B cell (primary cell): ENCODE results near the gene SYCP3. TPM values are rescaled to one million over a fixed set of nuclear protein-coding genes. Genes with fewer than 3 reads are reported as not detected.
"Not testable (repeated sequence)": the region's sequence is repeated elsewhere in the genome, so short reads cannot be mapped to it uniquely, and the experiment has no call there.

Experiments used
- ATAC-seq: fragments of 200-7000 bp; cut with Tn5 transposase; one replicate; pipeline ENCODE4 v1.10.0; 2021; ENCODE audit warnings: low read depth, mild to moderate bottlenecking, moderate number of reproducible peaks, moderate library complexity
- CTCF ChIA-PET: fragments of 350-600 bp; sonication (Branson Sonifier 250); formaldehyde crosslinking; loops from one replicate; lab custom pipeline; 2021; ENCODE audit warnings: antibody characterized with exemption, inconsistent platforms; lab: Charles Lee
- POLR2A ChIA-PET: fragments of 350-600 bp; sonication (Branson Sonifier 250); formaldehyde crosslinking; loops from one replicate; lab custom pipeline; 2021; ENCODE audit warnings: antibody characterized with exemption; lab: Charles Lee
- DNase-seq: peaks from one replicate; pipeline ENCODE4 v3.0.0; 2013
- H2AFZ ChIP-seq: 2 replicates; pipeline ENCODE4 v1.6.1; 2012; ENCODE audit warnings: mild to moderate bottlenecking, low read depth, low read length; ENCODE audit not compliant: insufficient read depth, poor library complexity, severe bottlenecking
- H3K27ac ChIP-seq, 2 donors: 1 replicate in 1 of 2; 2 replicates in 1 of 2; pipeline ENCODE4 v1.5.1; 2012 to 2013; ENCODE audit warnings: low read length in 2 of 2, mild to moderate bottlenecking in 2 of 2, moderate library complexity in 1 of 2
- H3K27me3 ChIP-seq, 4 experiments: fragments of 200-600 bp in 1 of 4; sonication (generic) in 1 of 4; replicated peaks in 1 of 4; 1 replicate in 2 of 4; 2 replicates in 2 of 4; pipeline versions ENCODE4 v1.6.1 to v1.7.0; 2013 to 2016; ENCODE audit warnings: low read length in 3 of 4, mild to moderate bottlenecking in 2 of 4, mixed read lengths in 1 of 4, moderate library complexity in 1 of 4; ENCODE audit not compliant: insufficient read depth in 4 of 4, control insufficient read depth in 3 of 4; ENCODE audit errors: control extremely low read depth in 1 of 4
- H3K36me3 ChIP-seq, 2 experiments: replicated peaks in 1 of 2; 1 replicate in 1 of 2; 2 replicates in 1 of 2; pipeline versions ENCODE4 v1.6.1 to v1.7.1; 2013; ENCODE audit warnings: low read length in 1 of 2; ENCODE audit not compliant: insufficient read depth in 2 of 2, control insufficient read depth in 1 of 2; ENCODE audit errors: control extremely low read depth in 1 of 2, extremely low read depth in 1 of 2
- H3K4me1 ChIP-seq, 2 donors: fragments of 200-600 bp in 1 of 2; sonication (generic) in 1 of 2; 1 replicate in 1 of 2; 2 replicates in 1 of 2; pipeline versions ENCODE4 v1.5.1 to v1.6.1; 2013 to 2017; ENCODE audit warnings: low read length in 2 of 2; ENCODE audit not compliant: control insufficient read depth in 2 of 2, insufficient read depth in 2 of 2
- H3K4me2 ChIP-seq: replicated peaks from 2 replicates; pipeline ENCODE3; 2012; ENCODE audit warnings: mild to moderate bottlenecking, low read depth, low read length; ENCODE audit not compliant: poor library complexity, severe bottlenecking
- H3K4me3 ChIP-seq, 5 experiments: fragments of 200-600 bp in 1 of 5; sonication (generic) in 1 of 5; 1 replicate in 3 of 5; 2 replicates in 2 of 5; pipeline versions ENCODE4 v1.5.1 to v1.7.0; 2011 to 2016; ENCODE audit warnings: low read length in 4 of 5, mild to moderate bottlenecking in 4 of 5, low read depth in 2 of 5, control low read depth in 1 of 5, moderate library complexity in 1 of 5; ENCODE audit not compliant: insufficient read depth in 1 of 5; ENCODE audit errors: control extremely low read depth in 1 of 5, extremely low read depth in 1 of 5
- H3K79me2 ChIP-seq: fragments of 200-600 bp; sonication (generic); one replicate; pipeline ENCODE4 v1.6.0; 2016; ENCODE audit warnings: low read length; ENCODE audit not compliant: control insufficient read depth, insufficient read depth
- H3K9ac ChIP-seq: fragments of 200-600 bp; sonication (generic); 2 replicates; pipeline ENCODE4 v1.6.1; 2017; ENCODE audit warnings: mild to moderate bottlenecking, low read length, moderate library complexity
- H3K9me3 ChIP-seq, 3 donors: one replicate each; pipeline versions ENCODE4 v1.6.1 to v1.7.1; 2013; ENCODE audit warnings: low read length in 2 of 3; ENCODE audit not compliant: control insufficient read depth in 2 of 3, insufficient read depth in 1 of 3; ENCODE audit errors: control extremely low read depth in 1 of 3
- H4K20me1 ChIP-seq: 2 replicates; pipeline ENCODE4 v1.6.0; 2012; ENCODE audit warnings: mild to moderate bottlenecking, low read length; ENCODE audit not compliant: insufficient read depth, control insufficient read depth, poor library complexity, severe bottlenecking
- H3K27ac Mint-ChIP-seq: one replicate; pipeline ENCODE4 v1.8.0; 2021; ENCODE audit warnings: mixed read lengths
- H3K27me3 Mint-ChIP-seq: one replicate; pipeline ENCODE4 v1.8.0; 2021; ENCODE audit warnings: mixed read lengths
- H3K4me1 Mint-ChIP-seq: one replicate; pipeline ENCODE4 v1.8.0; 2021; ENCODE audit warnings: mixed read lengths
- H3K4me3 Mint-ChIP-seq: one replicate; pipeline ENCODE4 v1.8.0; 2021; ENCODE audit warnings: mixed read lengths
- H3K9me3 Mint-ChIP-seq: one replicate; pipeline ENCODE4 v1.8.0; 2022; ENCODE audit warnings: mixed read lengths; ENCODE audit not compliant: insufficient read depth
- CTCF ChIP-seq: fragments of 200-600 bp; IDR thresholded peaks from one replicate; pipeline ENCODE4 v1.8.0; 2022; ENCODE audit warnings: antibody characterized with exemption, mild to moderate bottlenecking
- EZH2 ChIP-seq: IDR thresholded peaks from 2 replicates; pipeline ENCODE4 v1.6.1; 2012; ENCODE audit warnings: borderline replicate concordance, low read depth, mild to moderate bottlenecking, moderate library complexity, low read length; ENCODE audit not compliant: insufficient read depth, poor library complexity, severe bottlenecking
- WGBS: methylation state at CpG from one replicate; pipeline ENCODE4 v1.1.5; 2013; ENCODE audit warnings: missing lambda C conversion rate; ENCODE audit not compliant: insufficient coverage; 5-methylcytosine and 5-hydroxymethylcytosine counted together
- intact Hi-C: fragments of 100-400 bp; cut with micrococcal nuclease; formaldehyde crosslinking; loops from one replicate; pipeline ENCODE4 v1.10.0; 2022
- polyA plus RNA-seq: library from polyadenylated mRNA; depleted of rRNA; stranded (reverse); fragments of >200 nt; gene quantifications from 2 replicates; pipeline ENCODE4 v1.2.3, GENCODE V29; 2012
- total RNA-seq, 2 donors: library from RNA; stranded (reverse); fragments of 120-200 nt in 1 of 2; gene quantifications; 1 replicate in 1 of 2; 2 replicates in 1 of 2; pipeline versions ENCODE4 v1.2.3 to v1.2.4, GENCODE V29; 2013 to 2022

Gene SYCP3
- total and polyA plus RNA-seq, 2 donors (not counting 1 experiment from before 2014, with no cell fraction given): 0.04 to 0.12 TPM

- H3K27ac Mint-ChIP-seq: no peak overlapping the region
- TF ChIP-seq CTCF (no peak), EZH2 (no peak)
- Histone ChIP-seq H3K9ac (no peak overlapping the region), H3K4me2 (no peak overlapping the region), H3K27me3 (peaks cover 0 to 4% (median 0%) of the 10 kb centered on the region in 4 experiments), H3K4me1 (no peaks in the 10 kb centered on the region), H3K79me2 (no peaks in the 10 kb centered on the region), H3K4me3 (no peak overlapping the region), H3K9me3 (no peaks in the 10 kb centered on the region), H3K36me3 (no peaks in the 10 kb centered on the region), H2AFZ (no peak overlapping the region), H3K27ac (no peak overlapping the region), H4K20me1 (no peaks in the 10 kb centered on the region)
- CTCF ChIA-PET: no interaction called here
- intact Hi-C loops: no loop called here
- POLR2A ChIA-PET: no interaction called here
- DNase-seq (no peak), ATAC-seq (no peak)
- H3K4me1 Mint-ChIP-seq: no peaks in the 10 kb centered on the region
- H3K4me3 Mint-ChIP-seq: no peak overlapping the region
- H3K27me3 Mint-ChIP-seq: peaks cover 10% of the 10 kb centered on the region
- WGBS: no CpG with 5 or more reads among the region's 1 CpG
- H3K9me3 Mint-ChIP-seq: no peaks in the 10 kb centered on the region
Measured at GRCh38 chr12:101685092-101685491, 54.2 kb downstream of the SYCP3 start.

- POLR2A ChIA-PET, H3K27ac ChIP-seq, H3K9ac ChIP-seq, H3K9me3 ChIP-seq, H3K4me2 ChIP-seq, H4K20me1 ChIP-seq, H3K79me2 ChIP-seq, H3K36me3 ChIP-seq, ATAC-seq, H3K4me1 ChIP-seq, H3K27me3 Mint-ChIP-seq, H3K4me3 Mint-ChIP-seq, DNase-seq, H3K27me3 ChIP-seq, H3K27ac Mint-ChIP-seq, H2AFZ ChIP-seq, H3K9me3 Mint-ChIP-seq, H3K4me3 ChIP-seq, H3K4me1 Mint-ChIP-seq: not testable (repeated sequence)
- 94% methylated on average over 5 of the region's 6 CpGs for WGBS
- intact Hi-C loops: loop anchor here (5.0 kb wide), 1 partner anchor 34 kb away; no protein-coding TSS in a partner anchor
- CTCF ChIA-PET: interaction anchor here (1.1 to 2.0 kb wide), 4 partner anchors 9 to 48 kb away, joined by 3 to 4 read pairs (median 4); no protein-coding TSS in a partner anchor
Measured at GRCh38 chr12:101681627-101682026, 57.6 kb downstream of the SYCP3 start.
